Gastrocnemius medialis (tissue), 4 donors: ENCODE data around the gene TTLL10.
"Not testable (repeated sequence)": the region's sequence is repeated elsewhere in the genome, so short reads cannot be mapped to it uniquely, and the experiment has no call there.

Experiments used
- POLR2A ChIP-seq, 2 donors: fragments of 450-650 bp; IDR thresholded peaks; one replicate each; pipeline ENCODE4 v1.6.1; 2017; ENCODE audit warnings: antibody characterized with exemption in 2 of 2, mild to moderate bottlenecking in 2 of 2, moderate library complexity in 2 of 2
- TF ChIP-seq, protein P1 (sequence below), 5 experiments: fragments of 450-650 bp in 3 of 5; fragments of 200-600 bp in 2 of 5; sonication (generic) in 2 of 5; IDR thresholded peaks in 4 of 5; conservative IDR thresholded peaks in 1 of 5; 1 replicate in 4 of 5; 2 replicates in 1 of 5; pipeline ENCODE4 v1.5.1; 2016 to 2019; ENCODE audit warnings: antibody characterized with exemption in 5 of 5, mild to moderate bottlenecking in 3 of 5, moderate library complexity in 3 of 5

- TF ChIP-seq POLR2A (IDR thresholded peaks at IDR 0.05), result not testable (repeated sequence)
- TF ChIP-seq, protein P1, sequence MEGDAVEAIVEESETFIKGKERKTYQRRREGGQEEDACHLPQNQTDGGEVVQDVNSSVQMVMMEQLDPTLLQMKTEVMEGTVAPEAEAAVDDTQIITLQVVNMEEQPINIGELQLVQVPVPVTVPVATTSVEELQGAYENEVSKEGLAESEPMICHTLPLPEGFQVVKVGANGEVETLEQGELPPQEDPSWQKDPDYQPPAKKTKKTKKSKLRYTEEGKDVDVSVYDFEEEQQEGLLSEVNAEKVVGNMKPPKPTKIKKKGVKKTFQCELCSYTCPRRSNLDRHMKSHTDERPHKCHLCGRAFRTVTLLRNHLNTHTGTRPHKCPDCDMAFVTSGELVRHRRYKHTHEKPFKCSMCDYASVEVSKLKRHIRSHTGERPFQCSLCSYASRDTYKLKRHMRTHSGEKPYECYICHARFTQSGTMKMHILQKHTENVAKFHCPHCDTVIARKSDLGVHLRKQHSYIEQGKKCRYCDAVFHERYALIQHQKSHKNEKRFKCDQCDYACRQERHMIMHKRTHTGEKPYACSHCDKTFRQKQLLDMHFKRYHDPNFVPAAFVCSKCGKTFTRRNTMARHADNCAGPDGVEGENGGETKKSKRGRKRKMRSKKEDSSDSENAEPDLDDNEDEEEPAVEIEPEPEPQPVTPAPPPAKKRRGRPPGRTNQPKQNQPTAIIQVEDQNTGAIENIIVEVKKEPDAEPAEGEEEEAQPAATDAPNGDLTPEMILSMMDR (IDR thresholded peaks at IDR 0.05 in 4 of 5, conservative IDR thresholded peaks at IDR 0.05 in 1 of 5), result not testable (repeated sequence)
Measured at GRCh38 chr1:1153215-1153614, 20.5 kb upstream of the TTLL10 start.
